Neural progenitor cell (in vitro differentiated cells): Measurements from ENCODE around the gene LAGE3.

ENCODE experiments used
- CTCF ChIP-seq: fragments of 200-600 bp; sonication (generic); IDR thresholded peaks from 2 replicates; pipeline ENCODE4 v1.5.1; 2017; ENCODE audit warnings: antibody characterized with exemption, mild to moderate bottlenecking
- EZH2 ChIP-seq: fragments of 200-600 bp; sonication (generic); IDR thresholded peaks from 2 replicates; pipeline ENCODE4 v1.6.1; 2017; ENCODE audit warnings: antibody characterized with exemption, mild to moderate bottlenecking, moderate library complexity
- EZH2phosphoT487 ChIP-seq: fragments of 200-600 bp; sonication (generic); IDR thresholded peaks from 2 replicates; pipeline ENCODE4 v1.6.1; 2017; ENCODE audit warnings: antibody characterized with exemption

GRCh38 chrX:154469114-154469513 is 10.0 kb downstream of the LAGE3 start:
- TF ChIP-seq CTCF (no peak), EZH2 (no peak), EZH2phosphoT487 (no peak)
